ENCODE data around the gene CPXM2.

CPXM2 gene

DNA sequence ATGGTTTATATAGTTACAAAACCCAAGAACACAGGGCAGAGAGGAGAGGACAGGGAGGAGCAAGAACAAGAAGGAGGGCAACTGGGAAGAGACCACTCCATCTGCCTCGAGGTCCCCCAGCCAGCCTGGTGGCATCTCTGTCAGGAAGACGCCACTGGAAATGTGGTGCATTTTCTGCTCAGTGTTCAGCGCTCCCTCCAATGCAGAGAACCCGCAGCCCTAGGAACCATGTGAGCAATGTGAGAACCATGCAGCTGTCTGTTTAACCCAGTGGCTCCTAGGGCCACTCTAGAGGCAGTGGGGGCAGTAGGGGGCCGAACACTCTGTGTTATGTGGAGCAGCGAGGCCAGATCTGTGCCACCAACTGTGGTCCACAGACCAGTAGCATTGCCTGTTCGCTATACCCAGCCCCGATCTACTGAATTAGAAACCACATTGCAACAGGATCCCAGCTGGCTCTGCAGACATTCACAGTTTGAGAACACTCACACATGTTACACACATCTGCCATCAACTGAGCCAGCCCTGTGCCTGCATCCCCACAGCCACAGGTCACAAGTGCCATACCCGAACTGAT lies 110.2 kb downstream of the CPXM2 start:
- Histone ChIP-seq H3K4me1 (ENCODE audit: control insufficient read depth, insufficient read depth, low read length) (peaks cover 5% of the 10 kb centered on the region), H3K9me3 (ENCODE audit: control insufficient read depth, low read length) (no peaks in the 10 kb centered on the region), H3K4me3 (ENCODE audit: insufficient read depth, low read depth, low read length) (no peak overlapping the region), H3K27me3 (ENCODE audit: control insufficient read depth, insufficient read depth, low read length, poor library complexity, severe bottlenecking) (no peaks in the 10 kb centered on the region), H3K27ac (ENCODE audit: insufficient read depth, low read depth, low read length, poor library complexity, severe bottlenecking) (no peak overlapping the region), H3K36me3 (ENCODE audit: control insufficient read depth, insufficient read depth, low read length) (no peaks in the 10 kb centered on the region)
- WGBS, 2 experiments = 89 to 90% methylated on average over 9 of the region's 9 CpGs

DNA sequence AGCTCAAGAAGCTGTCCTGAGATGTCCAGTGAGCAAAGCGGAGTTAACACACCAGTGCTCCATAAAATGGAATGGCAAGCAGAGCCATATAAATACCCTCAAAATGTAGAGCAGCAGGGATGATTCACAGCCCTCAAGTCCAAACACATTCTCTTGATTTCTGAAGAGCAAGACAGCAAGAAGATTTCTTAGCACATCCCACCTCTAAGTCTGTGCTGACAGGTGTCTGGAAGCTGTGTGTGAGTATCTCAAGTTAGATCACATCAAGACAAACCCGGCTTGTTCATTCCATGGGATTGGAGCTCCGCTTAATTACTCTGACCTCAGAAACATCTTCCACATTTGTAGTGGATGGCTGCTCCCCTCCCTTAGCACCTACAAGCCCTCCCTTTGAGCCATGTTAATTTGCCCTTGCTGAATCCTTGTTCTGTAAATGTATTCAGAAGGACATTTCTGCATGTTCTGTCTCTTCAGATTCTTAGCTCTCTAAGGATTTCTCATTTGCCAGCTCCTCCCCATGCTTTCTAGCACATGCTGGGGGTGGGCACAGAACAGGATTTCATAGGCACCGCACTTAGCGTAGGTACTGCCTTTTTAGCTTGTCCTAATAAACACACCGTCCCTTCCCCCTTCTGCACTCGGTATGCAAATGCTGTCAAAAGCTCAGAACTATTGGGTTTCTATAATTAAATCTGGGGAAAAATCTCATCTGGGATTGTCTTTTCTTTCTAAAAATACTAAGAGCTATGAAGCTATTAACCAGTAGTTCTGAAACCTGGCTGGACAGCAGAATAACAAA lies 112.7 kb downstream of the CPXM2 start:
- 59 to 65% methylated on average over 7 of the region's 7 CpGs for whole genome bisulfite sequencing, 2 experiments
- no peak overlapping the region for H3K27ac ChIP-seq (ENCODE audit: insufficient read depth, low read depth, low read length, poor library complexity, severe bottlenecking)

DNA sequence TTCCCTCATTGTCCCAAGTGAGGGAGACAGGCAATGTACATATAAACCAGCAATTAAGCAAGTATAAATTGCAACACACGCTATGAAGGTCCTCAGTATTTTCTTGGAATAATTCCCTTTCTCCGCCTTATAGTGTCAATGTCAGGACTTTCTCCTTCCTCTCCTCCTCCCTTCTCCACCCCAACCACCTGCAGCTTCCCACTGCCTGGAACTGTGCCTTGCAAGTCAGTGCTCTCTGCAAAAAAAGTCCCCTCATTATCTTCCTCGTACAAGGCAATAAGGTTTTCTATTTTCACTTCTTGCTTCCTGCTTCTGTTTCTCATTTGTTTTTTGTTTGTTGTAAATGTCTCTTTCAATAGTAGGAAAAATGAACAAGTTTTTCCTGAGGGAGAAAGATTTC lies 113.7 kb downstream of the CPXM2 start:
- 92 to 96% methylated on average over 2 to 3 of the region's 3 CpGs for WGBS, 2 experiments
- Histone ChIP-seq H3K27me3 (ENCODE audit: control insufficient read depth, insufficient read depth, low read length, poor library complexity, severe bottlenecking) (no peaks in the 10 kb centered on the region), H3K9me3 (ENCODE audit: control insufficient read depth, low read length) (no peaks in the 10 kb centered on the region), H3K4me3 (ENCODE audit: insufficient read depth, low read depth, low read length) (no peak overlapping the region), H3K27ac (ENCODE audit: insufficient read depth, low read depth, low read length, poor library complexity, severe bottlenecking) (no peak overlapping the region), H3K36me3 (ENCODE audit: control insufficient read depth, insufficient read depth, low read length) (no peaks in the 10 kb centered on the region), H3K4me1 (ENCODE audit: control insufficient read depth, insufficient read depth, low read length) (peaks cover 5% of the 10 kb centered on the region)

More for the DNA sequence above, 112.7 kb downstream of the CPXM2 start:
- Histone ChIP-seq H3K4me1 (ENCODE audit: control insufficient read depth, insufficient read depth, low read length) (peaks cover 5% of the 10 kb centered on the region), H3K36me3 (ENCODE audit: control insufficient read depth, insufficient read depth, low read length) (no peaks in the 10 kb centered on the region), H3K27me3 (ENCODE audit: control insufficient read depth, insufficient read depth, low read length, poor library complexity, severe bottlenecking) (no peaks in the 10 kb centered on the region), H3K9me3 (ENCODE audit: control insufficient read depth, low read length) (no peaks in the 10 kb centered on the region), H3K4me3 (ENCODE audit: insufficient read depth, low read depth, low read length) (no peak overlapping the region)

DNA sequence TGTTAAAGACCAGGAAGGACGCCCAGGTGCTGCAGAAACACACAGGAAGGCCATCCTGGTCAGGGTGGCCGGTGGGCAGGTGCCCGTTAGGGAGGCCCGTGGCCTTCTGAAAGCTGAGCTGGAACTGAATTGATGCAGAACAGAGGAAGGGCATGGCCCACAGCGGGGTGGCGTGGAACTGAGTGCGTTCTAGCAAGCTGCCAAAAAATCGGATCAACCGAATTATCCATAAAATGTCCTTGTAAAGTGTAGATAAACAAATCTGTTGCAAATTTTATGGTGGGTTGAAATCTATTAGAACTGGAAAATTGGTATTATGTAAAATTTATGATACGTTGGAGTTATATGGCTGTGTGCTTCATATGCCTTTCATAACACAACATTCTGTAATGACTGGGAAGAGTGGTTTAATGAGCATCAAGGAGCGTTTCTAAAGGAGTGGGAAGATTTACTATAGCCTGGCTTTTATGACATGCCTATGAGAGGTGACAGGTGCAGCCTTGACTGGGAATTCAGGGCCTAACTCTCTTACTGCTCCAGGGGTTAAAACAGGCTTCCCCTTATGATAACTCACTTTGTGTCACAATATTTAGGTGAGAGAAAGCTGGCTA lies 117.4 kb downstream of the CPXM2 start:
- WGBS, 2 experiments = 92% methylated on average over 11 of the region's 11 CpGs
- H3K9me3 ChIP-seq (ENCODE audit: control insufficient read depth, low read length) = no peaks in the 10 kb centered on the region
- no peak overlapping the region for H3K4me3 ChIP-seq (ENCODE audit: insufficient read depth, low read depth, low read length)
- H3K27me3 ChIP-seq (ENCODE audit: control insufficient read depth, insufficient read depth, low read length, poor library complexity, severe bottlenecking) = no peaks in the 10 kb centered on the region
- no peak overlapping the region for H3K27ac ChIP-seq (ENCODE audit: insufficient read depth, low read depth, low read length, poor library complexity, severe bottlenecking)
- no peaks in the 10 kb centered on the region for H3K36me3 ChIP-seq (ENCODE audit: control insufficient read depth, insufficient read depth, low read length)
- H3K4me1 ChIP-seq (ENCODE audit: control insufficient read depth, insufficient read depth, low read length) = no peaks in the 10 kb centered on the region

GRCh38 chr10:123772645-123773508 lies 118.7 kb downstream of the CPXM2 start:
- Histone ChIP-seq H3K36me3 (ENCODE audit: control insufficient read depth, insufficient read depth, low read length) (no peaks in the 10 kb centered on the region), H3K27ac (ENCODE audit: insufficient read depth, low read depth, low read length, poor library complexity, severe bottlenecking) (no peak overlapping the region), H3K27me3 (ENCODE audit: control insufficient read depth, insufficient read depth, low read length, poor library complexity, severe bottlenecking) (no peaks in the 10 kb centered on the region), H3K4me1 (ENCODE audit: control insufficient read depth, insufficient read depth, low read length) (no peaks in the 10 kb centered on the region), H3K9me3 (ENCODE audit: control insufficient read depth, low read length) (no peaks in the 10 kb centered on the region), H3K4me3 (ENCODE audit: insufficient read depth, low read depth, low read length) (no peak overlapping the region)
- 85 to 92% methylated on average over 3 of the region's 3 CpGs for WGBS, 2 experiments

GRCh38 chr10:123771877-123772644 lies 119.5 kb downstream of the CPXM2 start:
- Histone ChIP-seq H3K36me3 (ENCODE audit: control insufficient read depth, insufficient read depth, low read length) (no peaks in the 10 kb centered on the region), H3K4me1 (ENCODE audit: control insufficient read depth, insufficient read depth, low read length) (no peaks in the 10 kb centered on the region), H3K9me3 (ENCODE audit: control insufficient read depth, low read length) (no peaks in the 10 kb centered on the region), H3K4me3 (ENCODE audit: insufficient read depth, low read depth, low read length) (no peak overlapping the region), H3K27me3 (ENCODE audit: control insufficient read depth, insufficient read depth, low read length, poor library complexity, severe bottlenecking) (no peaks in the 10 kb centered on the region), H3K27ac (ENCODE audit: insufficient read depth, low read depth, low read length, poor library complexity, severe bottlenecking) (no peak overlapping the region)
- 92 to 95% methylated on average over 4 of the region's 4 CpGs for WGBS, 2 experiments

- H3K9me3 ChIP-seq (ENCODE audit: control insufficient read depth, low read length) = no peaks in the 10 kb centered on the region
- no peaks in the 10 kb centered on the region for H3K27me3 ChIP-seq (ENCODE audit: control insufficient read depth, insufficient read depth, low read length, poor library complexity, severe bottlenecking)
- H3K4me3 ChIP-seq (ENCODE audit: insufficient read depth, low read depth, low read length) = no peak overlapping the region
- no peak overlapping the region for H3K27ac ChIP-seq (ENCODE audit: insufficient read depth, low read depth, low read length, poor library complexity, severe bottlenecking)
- no peaks in the 10 kb centered on the region for H3K36me3 ChIP-seq (ENCODE audit: control insufficient read depth, insufficient read depth, low read length)
- no peaks in the 10 kb centered on the region for H3K4me1 ChIP-seq (ENCODE audit: control insufficient read depth, insufficient read depth, low read length)
- WGBS, 2 experiments = 82 to 93% methylated on average over 4 of the region's 4 CpGs
Observed at GRCh38 chr10:123769647-123770046, 122.0 kb downstream of the CPXM2 start.

DNA sequence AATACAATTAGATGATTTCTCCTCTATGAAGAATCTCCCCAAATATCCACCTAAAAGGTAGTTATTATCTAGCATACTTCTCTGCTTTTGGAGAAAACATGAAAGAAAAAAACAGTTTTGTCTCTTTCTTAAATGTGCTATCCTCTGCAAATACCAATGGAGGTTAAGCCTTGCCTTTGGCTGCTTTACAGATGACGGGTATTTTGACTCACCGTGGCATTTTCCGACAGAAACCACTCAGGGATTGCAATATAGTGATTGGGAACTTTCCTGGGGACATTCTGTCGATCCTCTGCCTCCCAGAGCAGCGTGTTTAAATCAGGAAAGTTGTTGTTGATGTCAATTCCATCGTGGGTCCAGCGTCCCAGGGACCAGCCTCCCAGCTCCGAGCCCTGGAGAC lies 124.8 kb downstream of the CPXM2 start:
- Histone ChIP-seq H3K27ac (ENCODE audit: insufficient read depth, low read depth, low read length, poor library complexity, severe bottlenecking) (no peak overlapping the region), H3K4me1 (ENCODE audit: control insufficient read depth, insufficient read depth, low read length) (no peaks in the 10 kb centered on the region), H3K36me3 (ENCODE audit: control insufficient read depth, insufficient read depth, low read length) (no peaks in the 10 kb centered on the region), H3K27me3 (ENCODE audit: control insufficient read depth, insufficient read depth, low read length, poor library complexity, severe bottlenecking) (no peaks in the 10 kb centered on the region), H3K9me3 (ENCODE audit: control insufficient read depth, low read length) (no peaks in the 10 kb centered on the region), H3K4me3 (ENCODE audit: insufficient read depth, low read depth, low read length) (no peak overlapping the region)
- WGBS, 2 experiments = 89 to 92% methylated on average over 8 of the region's 8 CpGs

GRCh38 chr10:123766012-123766411 lies 125.6 kb downstream of the CPXM2 start:
- H3K4me3 ChIP-seq (ENCODE audit: insufficient read depth, low read depth, low read length) = no peak overlapping the region
- H3K4me1 ChIP-seq (ENCODE audit: control insufficient read depth, insufficient read depth, low read length) = no peaks in the 10 kb centered on the region
- no peaks in the 10 kb centered on the region for H3K27me3 ChIP-seq (ENCODE audit: control insufficient read depth, insufficient read depth, low read length, poor library complexity, severe bottlenecking)
- 93 to 97% methylated on average over 3 of the region's 3 CpGs for WGBS, 2 experiments
- H3K9me3 ChIP-seq (ENCODE audit: control insufficient read depth, low read length) = no peaks in the 10 kb centered on the region
- H3K27ac ChIP-seq (ENCODE audit: insufficient read depth, low read depth, low read length, poor library complexity, severe bottlenecking) = no peak overlapping the region
- no peaks in the 10 kb centered on the region for H3K36me3 ChIP-seq (ENCODE audit: control insufficient read depth, insufficient read depth, low read length)
